HS-5 (cell line): ENCODE measurements around the gene ASCC1.
A peak's percentile ranks its signal among the peaks of the same experiment; 100 is the strongest.

Source experiments
- DNase-seq: peaks from one replicate; pipeline ENCODE4 v3.0.0-alpha.2; 2012; ENCODE audit warnings: low read depth

ASCC1 gene

DNA sequence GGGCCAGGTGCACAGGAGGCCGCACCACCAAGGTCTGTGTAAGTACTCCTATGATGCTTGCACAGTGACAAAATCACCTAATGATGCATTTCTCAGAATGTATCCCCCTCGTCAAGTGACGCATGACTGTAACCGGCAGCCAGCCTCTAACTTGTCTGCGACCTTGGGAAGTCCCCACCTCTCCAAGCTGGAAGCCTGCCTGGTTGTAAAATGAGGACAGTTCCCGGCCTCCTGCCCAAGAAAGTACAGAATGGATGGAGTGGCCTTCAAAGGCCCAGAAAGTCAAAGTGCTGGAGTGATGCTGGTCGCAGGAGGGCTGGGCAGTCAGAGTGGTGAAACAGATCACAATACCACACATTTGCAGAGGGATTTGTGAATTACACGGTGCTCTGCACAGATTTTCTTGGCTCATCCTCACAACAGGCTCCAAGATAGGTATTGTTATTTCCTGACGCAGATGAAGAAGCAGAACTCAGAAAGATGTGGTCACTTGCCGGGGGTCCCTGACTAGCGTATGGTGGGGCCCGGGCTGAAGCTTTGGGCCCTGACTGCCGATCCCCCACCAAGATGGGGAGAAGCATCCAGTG lies 150.5 kb downstream of the ASCC1 start:
- no peak for DNase-seq

DNA sequence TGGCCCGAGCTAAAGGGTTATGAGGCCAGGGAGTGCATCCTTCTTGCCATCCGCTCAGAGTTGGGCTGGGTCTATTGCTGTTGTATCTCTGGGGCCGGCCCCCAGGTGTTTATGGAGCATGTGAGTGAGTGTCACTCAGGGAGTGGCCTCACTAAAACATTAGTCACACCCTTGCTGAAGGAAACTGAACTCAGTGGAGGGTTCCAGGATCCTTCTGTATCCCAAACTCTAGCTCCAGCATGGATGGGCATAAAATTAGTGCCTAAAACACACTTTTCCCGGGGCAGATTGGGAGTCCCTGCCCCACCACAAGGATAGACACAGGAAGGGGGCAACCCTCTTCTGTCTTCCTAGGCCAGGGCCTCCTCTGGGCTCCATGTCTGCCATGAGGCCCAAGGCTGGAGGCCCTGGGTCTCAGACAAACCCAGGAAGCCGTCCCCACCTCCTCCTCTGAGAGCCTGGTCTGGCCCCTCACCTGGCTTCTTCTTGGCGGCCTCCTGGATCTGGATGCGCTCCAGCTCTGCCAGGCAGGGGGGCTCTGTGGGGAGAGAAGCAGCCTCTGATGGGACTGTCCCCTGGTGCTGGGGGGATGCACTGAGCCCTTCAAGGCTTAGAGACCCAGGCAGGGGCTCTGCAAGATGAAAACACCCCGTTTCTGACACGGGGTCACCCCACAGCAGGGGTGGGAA lies 152.2 kb downstream of the ASCC1 start:
- no peak for DNase-seq

- DNase-seq, result no peak
These were observed 153.0 kb downstream of the ASCC1 start for GRCh38 chr10:72062832-72063702.

- no peak for DNase-seq
These were observed 153.7 kb downstream of the ASCC1 start for GRCh38 chr10:72062382-72062781.

DNA sequence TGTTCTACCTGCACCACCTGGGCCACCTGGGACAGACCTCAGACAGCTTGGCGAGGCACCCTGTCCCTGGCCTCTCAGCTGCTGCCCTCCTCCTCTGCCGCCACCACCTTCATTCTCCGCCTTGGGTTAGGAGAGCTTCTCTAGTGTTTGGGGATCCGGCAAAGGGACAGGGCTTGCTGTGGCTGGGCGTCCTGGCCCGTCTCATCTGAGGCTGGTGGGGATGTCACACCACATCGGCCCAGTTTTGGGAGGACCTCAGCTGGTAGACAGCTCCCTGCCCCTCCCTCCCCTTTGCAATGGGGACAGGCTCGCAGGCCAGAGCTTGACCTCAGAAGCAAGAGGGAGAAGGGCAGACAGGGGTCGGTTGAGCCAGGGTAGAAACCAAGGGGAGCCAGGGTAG lies 154.1 kb downstream of the ASCC1 start:
- no peak for DNase-seq

DNA sequence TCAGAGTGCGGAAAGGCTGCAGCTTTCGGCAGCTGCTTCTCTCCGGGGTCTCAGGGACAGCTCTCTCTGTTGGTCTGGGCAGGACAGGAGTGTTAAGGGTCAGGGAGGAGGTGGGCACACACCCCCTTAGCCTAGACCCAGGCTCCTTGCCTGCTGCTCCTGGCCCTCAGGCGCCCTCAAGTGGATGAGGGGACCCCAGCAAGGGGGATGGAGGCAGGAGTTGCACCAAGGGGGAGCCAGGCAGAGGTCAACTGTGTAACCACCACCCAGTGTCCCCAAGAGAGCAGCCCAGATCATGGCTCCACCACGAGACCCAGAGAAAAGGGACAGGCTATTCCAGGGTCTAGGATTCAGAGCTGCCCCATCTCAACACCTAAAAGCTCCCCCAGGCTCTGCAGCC lies 154.6 kb downstream of the ASCC1 start:
- DNase-seq, result no peak

GRCh38 chr10:72059843-72060822 lies 155.9 kb downstream of the ASCC1 start:
- no peak for DNase-seq

DNA sequence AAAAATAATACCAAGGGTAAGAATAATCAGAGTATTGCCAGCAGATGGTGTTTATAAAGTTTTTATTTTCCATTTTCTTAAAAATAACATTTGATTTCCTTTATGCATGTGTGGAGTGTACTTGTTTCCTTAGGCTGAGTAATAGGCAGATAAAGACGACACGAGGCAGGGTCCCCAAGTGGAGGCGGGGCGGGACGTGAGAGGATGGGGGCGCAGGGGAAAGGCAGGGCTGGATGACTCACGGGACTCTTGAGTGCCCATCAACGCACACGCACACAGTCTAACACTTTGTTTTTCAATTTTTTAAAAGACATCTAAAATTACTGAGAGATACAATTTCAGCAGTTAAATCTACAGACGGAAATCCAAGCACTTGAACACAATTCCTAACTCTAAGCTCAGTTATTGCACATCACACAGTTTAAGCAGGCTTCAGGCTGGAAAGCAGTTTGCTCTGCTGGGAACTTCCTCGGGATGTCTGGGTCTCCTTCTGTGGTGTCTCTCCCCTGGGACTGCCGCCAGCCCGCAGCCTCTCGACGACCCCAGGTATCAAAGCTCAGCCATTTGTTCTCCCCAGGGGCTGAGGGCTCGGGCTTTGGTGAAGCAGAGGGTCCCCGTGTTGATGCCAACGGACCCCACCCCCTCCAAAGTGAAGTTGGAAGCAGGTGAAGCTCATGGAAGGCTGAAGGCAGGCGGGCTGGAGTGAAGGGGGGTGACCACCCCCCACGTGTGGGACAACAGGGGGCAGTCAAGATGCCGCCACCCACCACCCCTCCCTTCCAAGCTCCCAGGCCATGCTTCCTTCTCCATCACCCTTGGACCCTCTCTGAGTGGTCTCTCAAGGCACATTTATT lies 156.9 kb downstream of the ASCC1 start:
- DNase-seq, result no peak

GRCh38 chr10:72058347-72058898 lies 157.7 kb downstream of the ASCC1 start:
- no peak for DNase-seq

DNA sequence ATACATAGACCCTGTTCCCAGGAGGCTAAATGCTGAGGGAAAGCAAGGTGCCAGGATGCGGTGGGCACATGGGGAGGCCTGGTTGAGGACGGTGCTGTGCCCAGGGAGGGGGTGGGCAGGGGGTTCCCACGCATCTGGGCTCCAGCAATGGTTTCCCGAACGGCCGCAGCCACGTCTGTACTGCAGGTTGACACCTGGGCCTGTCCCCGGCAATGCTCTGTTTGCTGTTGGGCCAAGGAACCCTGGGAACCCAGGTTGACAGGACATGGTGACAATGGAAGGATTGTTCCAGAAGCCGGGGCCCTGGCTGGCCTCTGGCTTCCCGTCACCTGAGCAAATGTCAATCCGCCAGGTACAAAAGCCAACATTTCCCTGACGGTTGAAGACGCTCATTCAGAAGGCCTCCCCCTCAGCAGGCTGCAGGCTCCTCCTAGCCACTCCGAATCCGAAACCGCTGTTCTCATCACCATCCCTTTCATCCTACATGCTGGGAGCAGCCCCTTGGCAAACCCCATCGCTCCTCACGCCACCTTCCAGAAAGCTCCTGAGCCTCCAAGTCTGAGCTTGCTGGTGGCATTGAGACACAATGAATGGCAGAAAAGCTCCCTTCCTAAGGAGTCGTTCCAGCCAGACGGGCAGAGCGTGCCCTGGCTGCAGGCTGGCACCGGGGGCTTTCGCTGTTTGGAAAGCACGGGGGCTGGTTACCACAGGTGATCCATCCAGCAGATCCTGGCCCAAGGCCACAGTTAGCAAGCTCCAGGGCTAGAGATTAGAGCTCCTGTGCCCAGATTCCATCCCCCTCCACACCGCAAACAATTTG lies 158.9 kb downstream of the ASCC1 start:
- no peak for DNase-seq

- no peak for DNase-seq
These were observed 160.0 kb downstream of the ASCC1 start for GRCh38 chr10:72056113-72056512.

GRCh38 chr10:72053690-72054089 lies 162.4 kb downstream of the ASCC1 start:
- DNase-seq, result no peak

- no peak for DNase-seq
These were observed 165.2 kb downstream of the ASCC1 start for GRCh38 chr10:72050873-72051272.

- DNase-seq, result no peak
These were observed 165.9 kb downstream of the ASCC1 start for GRCh38 chr10:72049969-72050781.

- DNase-seq, result no peak
These were observed 166.6 kb downstream of the ASCC1 start for GRCh38 chr10:72049472-72049871.

- DNase-seq, result peak; percentile 76
These were observed 167.5 kb downstream of the ASCC1 start for GRCh38 chr10:72048450-72049124.
